GM23338 (cell line): ENCODE measurements around the gene CD1C.

Experiments used
- CREB1 ChIP-seq: fragments of 250-450 bp; sonication (Bioruptor Pico); IDR thresholded peaks from 2 replicates; pipeline ENCODE4 v1.5.0; 2020; ENCODE audit warnings: low read depth, mild to moderate bottlenecking, moderate library complexity
- CTCF ChIP-seq, 2 experiments: fragments of 200-600 bp in 1 of 2; sonication (generic) in 1 of 2; conservative IDR thresholded peaks; 2 replicates each; pipeline versions ENCODE4 v1.5.1 to v1.6.1; 2016 to 2017; ENCODE audit warnings: antibody characterized with exemption in 2 of 2, low read depth in 2 of 2, mild to moderate bottlenecking in 2 of 2, moderate library complexity in 1 of 2
- ETS1 ChIP-seq: IDR thresholded peaks from 2 replicates; pipeline ENCODE4 v1.6.1; 2016; ENCODE audit warnings: antibody characterized with exemption
- EZH2 ChIP-seq: fragments of 200-600 bp; sonication (generic); IDR thresholded peaks from one replicate; pipeline ENCODE4 v1.8.0; 2017; ENCODE audit warnings: antibody characterized with exemption, mild to moderate bottlenecking, low read depth; ENCODE audit not compliant: unreplicated experiment
- EZH2phosphoT487 ChIP-seq: fragments of 200-600 bp; sonication (generic); IDR thresholded peaks from one replicate; pipeline ENCODE4 v1.8.1; 2018; ENCODE audit warnings: antibody characterized with exemption; ENCODE audit not compliant: unreplicated experiment
- JUNB ChIP-seq: IDR thresholded peaks from one replicate; pipeline ENCODE4 v1.6.1; 2016; ENCODE audit warnings: antibody characterized with exemption; ENCODE audit not compliant: unreplicated experiment
- NANOG ChIP-seq: IDR thresholded peaks from 2 replicates; pipeline ENCODE4 v1.6.1; 2016; ENCODE audit warnings: antibody characterized with exemption, borderline replicate concordance
- POLR2AphosphoS5 ChIP-seq: IDR thresholded peaks from 2 replicates; pipeline ENCODE4 v1.6.1; 2016; ENCODE audit warnings: antibody characterized with exemption, low read depth
- REST ChIP-seq: IDR thresholded peaks from one replicate; pipeline ENCODE4 v1.6.1; 2018; ENCODE audit warnings: antibody characterized with exemption; ENCODE audit not compliant: unreplicated experiment
- STAT1 ChIP-seq: IDR thresholded peaks from one replicate; pipeline ENCODE4 v1.6.1; 2016; ENCODE audit warnings: antibody characterized with exemption; ENCODE audit not compliant: unreplicated experiment
- ZNF331 ChIP-seq: fragments of 250-450 bp; sonication (Bioruptor Pico); IDR thresholded peaks from 2 replicates; pipeline ENCODE4 v1.5.0; 2020; ENCODE audit warnings: low read depth, mild to moderate bottlenecking, moderate library complexity
- ZNF462 ChIP-seq: fragments of 250-450 bp; sonication (Bioruptor Pico); IDR thresholded peaks from 2 replicates; pipeline ENCODE4 v1.5.0; 2020; ENCODE audit warnings: mild to moderate bottlenecking, moderate library complexity

DNA sequence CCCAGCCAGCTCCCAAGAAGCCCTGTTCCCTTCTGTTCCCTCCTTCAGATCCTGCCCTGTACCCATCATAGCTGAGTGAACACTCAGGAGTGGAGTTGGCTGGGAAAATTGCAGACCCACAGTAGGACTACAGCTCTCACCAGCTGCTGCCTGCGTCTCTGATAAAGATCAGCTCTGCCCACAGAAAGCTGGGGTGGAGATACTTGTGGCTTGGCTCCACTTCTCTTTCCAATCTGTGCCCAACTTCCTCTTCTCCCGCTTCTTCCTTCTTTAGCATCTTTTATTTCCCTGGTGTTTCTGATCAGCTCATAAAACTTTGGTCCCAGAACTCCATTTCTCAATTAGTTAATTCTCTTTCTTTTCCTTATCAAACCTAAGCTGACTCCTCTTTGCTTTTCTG is 41.0 kb upstream of the CD1C start:
- no peak for TF ChIP-seq CTCF (conservative IDR thresholded peaks at IDR 0.05; ENCODE audit: low read depth in 2 of 2)
- TF ChIP-seq REST: no peak
- TF ChIP-seq CREB1 (CRISPR knock-in tag): no peak
- TF ChIP-seq EZH2phosphoT487: no peak
- no peak for TF ChIP-seq POLR2AphosphoS5
- TF ChIP-seq EZH2: no peak
- TF ChIP-seq JUNB: no peak
- TF ChIP-seq ETS1: no peak
- TF ChIP-seq ZNF331 (CRISPR knock-in tag): no peak
- no peak for TF ChIP-seq STAT1
- no peak for TF ChIP-seq ZNF462 (CRISPR knock-in tag)
- no peak for TF ChIP-seq NANOG
